T-cell (primary cell): ENCODE data around the gene MAP2K6. TPM values are rescaled to one million over a fixed set of nuclear protein-coding genes. Genes with fewer than 3 reads are reported as not detected.

Experiments used
- ATAC-seq, 4 experiments: fragments of 200-7000 bp in 3 of 4; fragments of 150-1000 bp in 1 of 4; cut with Tn5 transposase; replicated peaks in 1 of 4; 1 replicate in 3 of 4; 2 replicates in 1 of 4; pipeline ENCODE4 v1.10.0; 2021; ENCODE audit warnings: moderate library complexity in 3 of 4, mild to moderate bottlenecking in 2 of 4, moderate number of reproducible peaks in 1 of 4
- CTCF ChIA-PET, 2 donors: fragments of 300-600 bp; sonication (Branson Sonifier 250); formaldehyde crosslinking; loops; one replicate each; lab custom pipeline; 2022; ENCODE audit warnings: antibody characterized with exemption in 2 of 2; lab: Charles Lee
- POLR2A ChIA-PET, 2 donors: fragments of 300-600 bp; sonication (Branson Sonifier 250); formaldehyde crosslinking; loops; one replicate each; lab custom pipeline; 2022; ENCODE audit warnings: antibody characterized with exemption in 2 of 2; lab: Charles Lee
- DNase-seq, 35 experiments: peaks; one replicate each; pipeline versions ENCODE4 v3.0.0 to v3.0.0-alpha.2; 2013 to 2023
- H3K27ac ChIP-seq: one replicate; pipeline ENCODE4 v1.5.1; 2013; ENCODE audit warnings: low read length
- H3K27me3 ChIP-seq, 2 experiments: replicated peaks in 1 of 2; 1 replicate in 1 of 2; 2 replicates in 1 of 2; pipeline versions ENCODE4 v1.6.1 to v1.7.0; 2013; ENCODE audit warnings: low read length in 1 of 2, mixed read lengths in 1 of 2; ENCODE audit not compliant: control insufficient read depth in 2 of 2, insufficient read depth in 2 of 2; ENCODE audit errors: extremely low read depth in 1 of 2
- H3K36me3 ChIP-seq, 2 donors: 1 replicate in 1 of 2; 2 replicates in 1 of 2; pipeline versions ENCODE4 v1.6.1 to v1.7.0; 2013; ENCODE audit warnings: low read length in 1 of 2; ENCODE audit not compliant: control insufficient read depth in 2 of 2, insufficient read depth in 1 of 2; ENCODE audit errors: extremely low read depth in 1 of 2
- H3K4me1 ChIP-seq, 2 experiments: 1 replicate in 1 of 2; 2 replicates in 1 of 2; pipeline versions ENCODE4 v1.6.1 to v1.7.0; 2013; ENCODE audit warnings: low read length in 2 of 2, mixed read lengths in 1 of 2; ENCODE audit not compliant: insufficient read depth in 2 of 2, control insufficient read depth in 1 of 2; ENCODE audit errors: extremely low read depth in 1 of 2
- H3K4me3 ChIP-seq, 2 donors: 1 replicate in 1 of 2; 2 replicates in 1 of 2; pipeline versions ENCODE4 v1.5.1 to v1.7.0; 2013; ENCODE audit warnings: mild to moderate bottlenecking in 2 of 2, low read length in 1 of 2, moderate library complexity in 1 of 2; ENCODE audit not compliant: control insufficient read depth in 1 of 2; ENCODE audit errors: extremely low read depth in 1 of 2
- H3K9me3 ChIP-seq: 2 replicates; pipeline ENCODE4 v1.7.0; 2013
- H3K27ac Mint-ChIP-seq, 2 donors: one replicate each; pipeline ENCODE4 v1.8.0; 2020 to 2021; ENCODE audit warnings: mild to moderate bottlenecking in 2 of 2, mixed read lengths in 2 of 2
- H3K27me3 Mint-ChIP-seq, 2 donors: one replicate each; pipeline ENCODE4 v1.8.0; 2021 to 2022; ENCODE audit warnings: mixed read lengths in 2 of 2
- H3K36me3 Mint-ChIP-seq: one replicate; pipeline ENCODE4 v1.8.0; 2021; ENCODE audit warnings: mixed read lengths
- H3K4me1 Mint-ChIP-seq, 3 donors: one replicate each; pipeline ENCODE4 v1.8.0; 2020 to 2022; ENCODE audit warnings: mixed read lengths in 3 of 3, mild to moderate bottlenecking in 1 of 3
- H3K4me3 Mint-ChIP-seq, 3 donors: one replicate each; pipeline ENCODE4 v1.8.0; 2020 to 2022; ENCODE audit warnings: mild to moderate bottlenecking in 3 of 3, mixed read lengths in 3 of 3, moderate library complexity in 3 of 3
- H3K9me3 Mint-ChIP-seq, 3 donors: one replicate each; pipeline ENCODE4 v1.8.0; 2020 to 2022; ENCODE audit warnings: mixed read lengths in 3 of 3
- WGBS: methylation state at CpG from one replicate; pipeline ENCODE4 v1.1.5; 2013; ENCODE audit warnings: missing lambda C conversion rate; ENCODE audit not compliant: insufficient coverage; 5-methylcytosine and 5-hydroxymethylcytosine counted together
- total RNA-seq, 35 experiments: library from RNA in 6 of 35; stranded (reverse) in 6 of 35; fragments of 120-200 nt in 1 of 35; gene quantifications; one replicate each; pipeline versions ENCODE4 v1.2.1 to v1.2.4 and lab custom pipeline; 2013 to 2026

The MAP2K6 gene
- total RNA-seq, 5 donors from 2014 or later (not counting 1 experiment from before 2014, with no cell fraction given): 10.4 to 25.1 (median 11.5) TPM

DNA sequence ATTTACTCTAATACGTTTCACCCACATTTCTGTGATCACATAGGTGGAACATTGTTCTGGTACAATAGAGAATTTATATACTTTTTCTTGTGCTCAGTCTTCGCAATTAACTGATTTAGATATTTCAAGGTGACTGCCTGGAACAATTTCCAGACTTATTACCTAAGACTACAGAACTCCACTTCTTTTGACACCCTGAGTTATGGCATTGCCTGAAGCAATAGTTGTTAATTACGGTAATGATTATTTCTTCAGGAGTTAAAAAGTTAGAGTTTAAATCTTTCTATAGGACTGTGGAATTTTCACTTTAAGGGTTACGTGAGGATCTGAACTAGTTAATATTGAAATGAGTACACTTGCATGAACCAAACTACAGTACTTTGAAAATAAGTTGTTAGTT lies 74.8 kb downstream of the MAP2K6 start:
- ATAC-seq (no peak), DNase-seq (no peak)
- Mint-ChIP-seq H3K9me3 (no peaks in the 10 kb centered on the region), H3K36me3 (peaks cover 22% of the 10 kb centered on the region), H3K27ac (no peak overlapping the region), H3K4me3 (no peak overlapping the region), H3K27me3 (no peaks in the 10 kb centered on the region), H3K4me1 (peaks cover 5 to 23% (median 10%) of the 10 kb centered on the region in 3 donors)
- Histone ChIP-seq H3K4me1 (no peaks in the 10 kb centered on the region), H3K27me3 (no peaks in the 10 kb centered on the region), H3K4me3 (no peak overlapping the region), H3K36me3 (peaks cover 0 to 2% of the 10 kb centered on the region in 2 donors), H3K9me3 (no peaks in the 10 kb centered on the region), H3K27ac (no peak overlapping the region)
- CTCF ChIA-PET: no interaction called here
- POLR2A ChIA-PET: no interaction called here
- no CpG with 5 or more reads among the region's 4 CpGs for WGBS

DNA sequence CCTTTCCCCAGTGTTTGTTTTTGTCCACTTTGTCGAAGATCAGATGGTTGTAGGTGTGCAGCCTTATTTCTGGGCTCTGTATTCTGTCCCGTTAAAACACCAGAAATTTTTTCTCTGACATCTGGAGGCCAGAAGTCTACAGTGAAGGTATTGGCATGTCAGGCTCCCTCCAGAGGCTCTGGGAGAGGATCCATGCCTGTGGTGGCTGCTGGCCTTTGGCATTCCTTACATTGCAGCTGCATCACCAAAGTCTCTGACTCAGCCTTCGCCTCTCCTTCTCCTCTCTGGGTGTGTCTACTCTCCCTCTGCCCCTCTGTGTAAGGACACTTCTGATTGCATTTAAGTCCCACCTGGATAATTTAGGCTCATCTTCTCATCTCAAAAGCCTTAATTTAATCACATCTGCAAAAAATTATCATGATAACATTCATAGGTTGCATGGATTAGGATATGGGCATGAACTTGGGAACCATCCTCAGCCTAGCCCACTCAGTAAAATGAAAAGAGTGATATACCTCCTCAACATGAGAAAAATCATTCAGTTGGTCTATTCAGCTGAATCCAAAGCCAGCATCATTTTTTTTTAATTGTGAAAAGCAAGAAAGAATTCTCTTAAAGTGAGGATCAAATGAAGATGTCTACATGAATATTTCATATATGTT lies 78.0 kb downstream of the MAP2K6 start:
- POLR2A ChIA-PET: interaction anchor here in 1 of 2 donors (0.6 kb wide), 3 partner anchors 9 to 45 kb away, joined by 3 to 5 read pairs (median 4); no protein-coding TSS in a partner anchor
- H3K4me1 Mint-ChIP-seq: peaks cover 12 to 19% (median 14%) of the 10 kb centered on the region in 3 donors

DNA sequence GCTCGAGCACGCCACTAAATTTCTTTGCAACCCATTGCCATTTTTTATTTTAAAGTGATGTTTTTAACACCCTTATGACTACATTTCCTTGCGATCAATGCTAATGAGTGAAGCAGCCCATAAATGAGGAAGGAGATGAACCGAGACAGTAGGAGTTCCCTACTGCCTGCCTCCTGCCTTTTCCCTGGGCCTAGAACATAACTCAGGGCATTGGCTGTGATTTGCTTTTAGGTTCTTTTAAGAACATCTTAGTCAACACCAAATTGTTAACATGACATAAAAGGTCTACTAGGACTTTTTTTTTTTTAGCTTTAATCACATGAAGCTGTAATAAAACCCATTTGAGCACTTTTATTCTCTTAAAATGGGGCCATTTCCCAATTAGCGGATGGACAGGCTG lies 81.3 kb downstream of the MAP2K6 start:
- ChIA-PET POLR2A (interaction anchor here in 1 of 2 donors (0.6 kb wide), 1 partner anchor 900 kb away, joined by 3 read pairs; no protein-coding TSS in a partner anchor), CTCF (interaction anchor here in 1 of 2 donors (0.8 kb wide), 1 partner anchor 77 kb away, joined by 5 read pairs; no protein-coding TSS in a partner anchor)
- H3K36me3 Mint-ChIP-seq: peaks cover 20% of the 10 kb centered on the region
- WGBS: no CpG with 5 or more reads among the region's 5 CpGs
- H3K27ac ChIP-seq: no peak overlapping the region
- H3K9me3 Mint-ChIP-seq: no peaks in the 10 kb centered on the region
- no peaks in the 10 kb centered on the region for H3K27me3 ChIP-seq
- H3K4me1 Mint-ChIP-seq: peaks cover 19 to 29% (median 22%) of the 10 kb centered on the region in 3 donors
- H3K9me3 ChIP-seq: no peaks in the 10 kb centered on the region
- no peaks in the 10 kb centered on the region for H3K27me3 Mint-ChIP-seq
- H3K36me3 ChIP-seq: peaks cover 0 to 6% of the 10 kb centered on the region in 2 donors
- H3K27ac Mint-ChIP-seq: no peak overlapping the region
- no peak for DNase-seq
- no peak overlapping the region for H3K4me3 ChIP-seq
- ATAC-seq: no peak
- H3K4me3 Mint-ChIP-seq: no peak overlapping the region
- peaks cover 0 to under 1% of the 10 kb centered on the region in 2 experiments for H3K4me1 ChIP-seq

More for the DNA sequence above, 78.0 kb downstream of the MAP2K6 start:
- CTCF ChIA-PET: no interaction called here
- Histone ChIP-seq H3K4me3 (no peak overlapping the region), H3K27me3 (no peaks in the 10 kb centered on the region), H3K36me3 (peaks cover 0 to 6% of the 10 kb centered on the region in 2 donors), H3K4me1 (no peaks in the 10 kb centered on the region), H3K27ac (no peak overlapping the region), H3K9me3 (no peaks in the 10 kb centered on the region)
- no peak for DNase-seq
- no peak overlapping the region for H3K4me3 Mint-ChIP-seq
- H3K36me3 Mint-ChIP-seq: peaks cover 12% of the 10 kb centered on the region
- H3K27me3 Mint-ChIP-seq: no peaks in the 10 kb centered on the region
- no peaks in the 10 kb centered on the region for H3K9me3 Mint-ChIP-seq
- no peak overlapping the region for H3K27ac Mint-ChIP-seq
- no peak for ATAC-seq
- WGBS: 100% methylated on average over 2 of the region's 3 CpGs

DNA sequence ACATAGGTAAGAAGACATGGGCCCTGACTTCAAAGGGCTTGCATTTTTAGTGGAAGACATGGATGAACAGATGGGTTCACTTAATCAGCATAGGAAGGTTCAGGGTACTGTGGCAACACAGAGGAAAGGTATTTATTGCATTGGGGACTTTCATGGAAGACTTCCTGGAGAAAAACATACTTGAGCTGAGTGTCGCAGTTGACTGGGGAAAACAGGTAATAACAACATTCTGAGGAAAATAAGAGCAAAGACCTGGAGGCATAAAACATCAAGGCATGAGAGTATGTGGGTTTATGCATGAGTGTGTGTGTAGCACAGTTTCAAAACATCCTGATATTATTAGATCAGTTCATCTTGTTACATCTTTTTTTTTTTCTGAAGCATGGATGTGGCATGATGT lies 82.7 kb downstream of the MAP2K6 start:
- Mint-ChIP-seq H3K27me3 (no peaks in the 10 kb centered on the region), H3K27ac (no peak overlapping the region), H3K4me3 (no peak overlapping the region), H3K36me3 (peaks cover 20% of the 10 kb centered on the region), H3K4me1 (peaks cover 26 to 35% (median 30%) of the 10 kb centered on the region in 3 donors), H3K9me3 (no peaks in the 10 kb centered on the region)
- no peaks in the 10 kb centered on the region for H3K27me3 ChIP-seq
- ChIA-PET CTCF (no interaction called here), POLR2A (no interaction called here)
- H3K4me3 ChIP-seq: no peak overlapping the region
- H3K27ac ChIP-seq: no peak overlapping the region
- WGBS: 100% methylated on average over 1 of the region's 1 CpG
- ATAC-seq (no peak), DNase-seq (no peak)
- H3K36me3 ChIP-seq: peaks cover 0 to 6% of the 10 kb centered on the region in 2 donors
- H3K4me1 ChIP-seq: peaks cover 0 to 4% of the 10 kb centered on the region in 2 experiments
- no peaks in the 10 kb centered on the region for H3K9me3 ChIP-seq

DNA sequence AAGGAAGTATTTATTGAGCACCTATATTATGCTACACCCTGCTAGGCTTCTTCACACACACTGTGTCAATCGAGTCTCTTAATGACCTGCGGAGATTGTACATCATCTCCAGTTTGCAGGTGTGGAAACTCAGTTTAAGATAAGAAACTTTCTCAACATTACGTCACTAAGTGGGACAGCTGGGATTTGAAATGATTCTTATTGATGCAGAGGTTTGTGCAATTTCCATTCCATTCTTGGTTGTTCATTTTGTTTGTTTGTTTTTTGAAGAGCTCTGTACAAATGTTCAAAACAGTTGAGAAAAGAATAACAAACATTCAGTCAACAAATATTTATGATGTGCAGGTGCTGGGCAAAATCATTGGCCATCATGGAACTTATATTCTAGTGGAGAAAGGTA lies 84.8 kb downstream of the MAP2K6 start:
- Histone ChIP-seq H3K4me1 (peaks cover 0 to 4% of the 10 kb centered on the region in 2 experiments), H3K36me3 (peaks cover 0 to 5% of the 10 kb centered on the region in 2 donors), H3K4me3 (no peak overlapping the region), H3K27me3 (no peaks in the 10 kb centered on the region), H3K27ac (no peak overlapping the region), H3K9me3 (no peaks in the 10 kb centered on the region)
- WGBS: no CpG with 5 or more reads among the region's 3 CpGs
- ChIA-PET POLR2A (no interaction called here), CTCF (no interaction called here)
- Mint-ChIP-seq H3K9me3 (no peaks in the 10 kb centered on the region), H3K4me3 (no peak overlapping the region), H3K36me3 (peaks cover 22% of the 10 kb centered on the region), H3K27me3 (no peaks in the 10 kb centered on the region), H3K4me1 (peaks cover 33 to 43% (median 35%) of the 10 kb centered on the region in 3 donors), H3K27ac (no peak overlapping the region)
- ATAC-seq (no peak), DNase-seq (no peak)

DNA sequence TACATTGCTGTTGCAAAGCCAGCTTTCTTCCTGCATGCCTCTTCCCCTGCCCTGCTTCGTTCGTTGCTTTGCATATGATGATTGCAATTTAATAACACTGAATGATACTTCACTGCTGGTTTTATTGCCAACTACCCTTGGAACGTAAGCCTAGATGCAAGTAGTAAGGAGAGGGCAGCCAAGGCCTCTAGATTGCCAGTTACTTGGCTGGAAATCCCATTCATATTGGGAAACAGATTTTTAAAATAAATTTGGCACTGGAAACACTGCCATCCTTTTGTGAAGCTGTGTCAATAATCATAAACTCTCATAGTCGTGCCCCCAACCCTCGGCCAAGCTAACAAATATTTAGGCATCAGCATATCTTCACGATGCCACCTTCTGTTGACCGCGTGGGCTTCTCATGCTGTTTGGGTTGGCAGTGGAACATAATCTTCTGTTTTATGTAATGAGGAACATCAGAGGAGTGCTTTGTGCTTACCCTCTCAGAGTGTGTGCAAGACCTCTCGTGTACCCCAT lies 86.5 kb downstream of the MAP2K6 start:
- Histone ChIP-seq H3K4me3 (no peak overlapping the region), H3K4me1 (peaks cover 0 to 4% of the 10 kb centered on the region in 2 experiments), H3K27ac (no peak overlapping the region), H3K27me3 (no peaks in the 10 kb centered on the region), H3K36me3 (peaks cover 0 to 8% of the 10 kb centered on the region in 2 donors), H3K9me3 (no peaks in the 10 kb centered on the region)
- Mint-ChIP-seq H3K4me3 (no peak overlapping the region), H3K4me1 (peaks cover 33 to 46% (median 41%) of the 10 kb centered on the region in 3 donors), H3K36me3 (peaks cover 33% of the 10 kb centered on the region), H3K9me3 (no peaks in the 10 kb centered on the region), H3K27ac (no peak overlapping the region), H3K27me3 (no peaks in the 10 kb centered on the region)
- CTCF ChIA-PET: no interaction called here
- 75% methylated on average over 1 of the region's 9 CpGs for WGBS
- POLR2A ChIA-PET: no interaction called here
- DNase-seq (no peak), ATAC-seq (no peak)
